ENCODE measurements around the gene SEPTIN6. TPM values are rescaled to one million over a fixed set of nuclear protein-coding genes. Genes with fewer than 3 reads are reported as not detected.

The SEPTIN6 gene
- total and polyA plus RNA-seq, 2 of the 8 experiments (the other 6 are each of a cell fraction or from before 2014, with no cell fraction given) = 31.0 to 42.6 TPM

DNA sequence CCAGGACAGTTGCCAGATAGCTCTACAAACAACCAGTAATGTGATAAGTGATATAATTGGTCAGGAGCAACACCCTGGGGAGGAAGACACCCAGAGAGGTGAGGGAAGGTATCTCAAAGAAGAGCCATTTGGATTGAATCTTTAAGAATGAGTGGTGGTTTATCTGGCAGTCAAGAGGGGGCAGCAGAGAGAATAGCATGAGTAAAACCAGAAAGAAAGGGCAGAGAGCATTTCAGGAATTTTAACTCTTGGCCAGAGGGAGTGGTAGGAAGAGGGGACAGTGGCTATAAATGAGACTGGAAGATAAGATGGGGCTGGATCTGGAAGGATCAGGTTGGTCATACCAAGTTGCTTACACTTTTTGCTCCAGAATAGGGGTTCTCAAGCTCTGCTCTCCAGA, 5.9 kb upstream of the SEPTIN6 start (continued):
- TF ChIP-seq GABPA (IDR thresholded peaks at IDR 0.05; ENCODE audit: borderline replicate concordance, insufficient read depth, low read length) (no peak), BCL11A (IDR thresholded peaks at IDR 0.05; ENCODE audit: low read depth in 2 of 2, low read length in 2 of 2) (no peak), SP4 (IDR thresholded peaks at IDR 0.05; ENCODE audit: low read length) (no peak), RAD21 (IDR thresholded peaks at IDR 0.05 in 1 of 2, conservative IDR thresholded peaks at IDR 0.05 in 1 of 2; ENCODE audit: low read depth in 2 of 2, low read length in 2 of 2) (peak; percentile 42 to 51), POU5F1 (IDR thresholded peaks at IDR 0.05; ENCODE audit: low read depth, low read length) (no peak), SIRT6 (IDR thresholded peaks at IDR 0.05; ENCODE audit: low read length) (no peak)
- TF ChIP-seq, protein P1, sequence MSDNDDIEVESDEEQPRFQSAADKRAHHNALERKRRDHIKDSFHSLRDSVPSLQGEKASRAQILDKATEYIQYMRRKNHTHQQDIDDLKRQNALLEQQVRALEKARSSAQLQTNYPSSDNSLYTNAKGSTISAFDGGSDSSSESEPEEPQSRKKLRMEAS (IDR thresholded peaks at IDR 0.05) = no peak
